GM19395 (cell line): ENCODE results near the gene ARID1B.

Source experiments
- ATAC-seq: cut with Tn5 transposase; IDR thresholded peaks from one replicate; pipeline ENCODE4 v1.9.1; 2021; ENCODE audit warnings: mild to moderate bottlenecking, moderate library complexity; ENCODE audit not compliant: unreplicated experiment

Gene ARID1B

DNA sequence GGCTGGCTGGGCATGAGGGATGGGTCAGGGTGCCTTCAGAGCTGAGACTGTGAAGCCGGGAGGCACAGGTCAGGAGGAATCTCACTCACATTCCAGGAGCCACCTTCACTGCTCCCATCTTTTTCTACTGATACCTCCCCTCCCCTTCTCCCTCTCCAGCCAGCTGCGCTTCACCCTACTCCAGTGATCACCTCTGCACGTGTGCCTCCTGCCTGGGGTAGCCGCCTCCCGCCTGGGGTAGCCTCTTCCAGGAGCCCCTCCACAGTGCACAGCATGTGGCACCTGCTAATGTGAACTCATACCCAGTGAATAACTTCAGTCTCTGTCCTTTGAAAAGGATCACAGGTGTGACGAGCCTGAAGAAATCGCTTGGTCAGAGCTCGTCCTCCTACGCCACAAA lies 313.6 kb downstream of the ARID1B start:
- no peak for ATAC-seq

DNA sequence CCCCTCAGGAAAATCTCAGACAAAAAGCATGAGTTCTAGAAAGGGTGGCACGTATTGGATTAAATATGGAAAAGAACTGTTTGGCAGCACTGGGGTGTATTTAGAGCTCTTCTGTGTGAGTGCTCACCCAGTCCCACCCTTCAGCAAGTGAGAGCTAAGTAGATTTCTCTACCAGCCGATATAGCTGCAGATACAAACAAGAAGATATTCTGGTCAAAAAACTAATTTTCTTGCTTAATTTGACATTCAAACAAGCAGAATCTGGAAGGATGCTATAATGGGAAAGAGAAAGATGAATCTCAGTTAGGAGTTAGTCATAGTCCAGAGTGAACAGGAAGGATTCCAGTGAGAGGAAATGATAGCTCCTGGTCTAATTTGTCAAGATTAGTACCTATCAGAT lies 314.1 kb downstream of the ARID1B start:
- ATAC-seq = no peak

DNA sequence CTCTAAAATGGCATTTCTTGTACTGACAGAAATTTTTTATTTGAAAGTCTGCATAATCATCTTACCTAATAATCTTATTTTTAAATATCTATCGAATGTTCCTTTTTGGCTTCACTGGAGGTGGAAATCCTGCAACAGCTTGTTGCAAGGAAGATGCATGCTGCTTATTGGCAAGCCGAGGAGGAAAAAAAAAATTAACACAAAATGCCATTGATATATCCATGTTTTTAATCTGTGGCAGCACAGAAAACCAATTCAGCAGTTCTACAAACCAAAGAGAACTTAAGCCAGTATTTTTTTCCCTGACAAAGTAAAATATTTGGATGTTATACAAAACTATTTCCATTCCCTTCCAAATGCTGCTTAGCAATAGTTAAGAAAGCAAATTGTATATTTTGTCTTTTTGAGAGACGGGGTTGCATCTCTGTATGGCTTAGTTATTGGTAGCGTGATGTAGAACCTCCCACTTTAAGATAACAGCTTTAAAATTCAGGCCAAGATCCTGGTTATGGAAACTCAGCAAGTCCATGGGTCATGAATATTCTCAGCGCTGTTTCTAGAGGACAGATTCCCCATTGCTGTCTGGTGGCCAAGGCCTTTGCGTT lies 314.8 kb downstream of the ARID1B start:
- ATAC-seq = no peak

DNA sequence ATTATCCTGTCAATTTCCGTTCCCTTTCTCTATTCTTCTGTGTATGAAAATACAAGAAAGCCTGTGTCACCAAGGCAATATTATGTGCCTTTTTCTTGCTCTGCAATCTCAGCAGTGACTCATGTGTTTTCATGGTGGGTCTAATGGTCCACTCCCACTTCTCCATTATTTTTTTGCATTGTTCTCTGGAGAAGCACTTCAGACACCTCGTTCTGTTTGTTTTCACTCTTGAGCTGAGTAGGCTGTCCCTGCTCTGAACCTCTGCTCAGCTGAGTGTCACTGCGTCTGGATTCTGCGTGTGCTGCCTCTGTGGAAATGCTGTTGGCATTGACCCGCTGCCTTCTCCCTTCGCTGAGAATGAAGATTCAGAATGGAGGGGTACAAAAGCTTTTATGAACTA lies 315.6 kb downstream of the ARID1B start:
- no peak for ATAC-seq

DNA sequence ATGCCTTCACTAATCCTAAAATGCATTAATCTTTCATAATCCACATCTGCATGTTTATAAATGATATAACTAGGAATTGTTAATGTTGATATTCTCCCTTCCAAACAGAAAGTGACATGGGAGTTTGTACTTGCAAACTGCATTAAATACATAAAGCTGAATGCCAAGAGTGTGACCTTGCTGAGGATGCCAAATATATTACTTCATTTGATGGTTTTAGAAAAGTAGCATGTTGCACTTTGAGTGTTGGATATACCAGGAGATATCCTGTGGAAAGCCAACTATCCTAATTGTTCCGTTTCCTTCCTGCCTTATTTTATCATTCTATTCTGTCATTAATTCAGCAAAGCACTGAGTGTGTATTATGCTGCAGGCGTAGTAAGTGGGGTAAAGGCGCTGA lies 316.4 kb downstream of the ARID1B start:
- no peak for ATAC-seq

DNA sequence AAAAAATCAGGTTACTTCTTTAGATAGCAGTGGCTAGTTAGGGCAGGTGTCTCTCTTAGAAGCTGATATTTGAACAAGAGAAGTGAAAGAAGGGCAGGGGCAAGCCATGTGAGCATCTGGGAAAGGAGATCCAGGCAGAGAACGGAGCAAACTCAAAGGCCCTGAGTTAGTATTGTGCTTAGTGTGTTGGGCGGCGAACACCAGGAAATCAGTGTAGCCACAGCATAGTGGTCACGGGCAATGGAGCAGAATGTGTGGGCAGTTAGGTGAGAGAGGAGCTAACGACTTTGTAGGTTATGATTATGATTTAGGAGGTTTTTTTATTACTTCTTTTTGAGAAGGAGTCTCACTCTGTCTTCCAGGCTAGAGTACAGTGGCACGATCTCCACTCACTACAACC lies 316.9 kb downstream of the ARID1B start:
- ATAC-seq = peak; percentile 76

DNA sequence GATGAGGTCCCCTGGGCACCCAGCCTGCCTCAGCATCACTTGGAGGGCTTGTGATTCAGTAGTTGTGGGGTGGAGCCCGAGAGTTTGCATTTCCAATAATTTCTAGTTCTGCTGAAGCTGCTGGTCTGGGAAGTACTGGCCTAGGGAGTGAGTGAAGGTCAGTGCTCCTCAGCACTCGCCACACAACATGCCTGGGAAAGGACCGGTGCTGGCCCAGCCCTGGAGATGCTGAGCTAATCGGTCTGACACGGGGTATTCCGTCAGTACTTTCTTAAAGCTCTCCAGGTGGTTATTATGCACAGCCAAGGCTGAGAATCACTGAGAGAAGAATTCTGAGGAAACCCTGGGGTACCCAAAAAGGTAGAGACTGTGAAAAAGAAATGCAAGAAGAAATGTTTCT lies 317.9 kb downstream of the ARID1B start:
- no peak for ATAC-seq

DNA sequence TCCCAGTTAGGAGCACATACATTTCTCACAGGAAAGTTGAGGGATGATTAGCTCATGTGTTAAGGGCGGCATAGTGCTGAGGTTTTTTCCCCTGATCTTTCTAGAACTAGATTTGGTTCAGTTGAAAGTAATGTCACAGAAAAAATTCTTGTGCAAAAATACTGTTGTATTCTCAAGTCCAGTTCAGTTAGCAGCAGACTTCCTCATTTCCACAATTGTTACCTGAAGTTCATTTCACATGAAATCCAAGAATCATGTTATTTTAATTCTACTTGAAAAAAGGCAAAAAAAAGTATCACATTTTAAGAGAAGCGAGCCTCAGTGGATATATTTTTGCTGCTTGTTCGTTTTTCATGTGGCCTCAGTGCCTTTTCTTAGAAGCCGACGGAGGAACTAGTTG lies 318.4 kb downstream of the ARID1B start:
- no peak for ATAC-seq

DNA sequence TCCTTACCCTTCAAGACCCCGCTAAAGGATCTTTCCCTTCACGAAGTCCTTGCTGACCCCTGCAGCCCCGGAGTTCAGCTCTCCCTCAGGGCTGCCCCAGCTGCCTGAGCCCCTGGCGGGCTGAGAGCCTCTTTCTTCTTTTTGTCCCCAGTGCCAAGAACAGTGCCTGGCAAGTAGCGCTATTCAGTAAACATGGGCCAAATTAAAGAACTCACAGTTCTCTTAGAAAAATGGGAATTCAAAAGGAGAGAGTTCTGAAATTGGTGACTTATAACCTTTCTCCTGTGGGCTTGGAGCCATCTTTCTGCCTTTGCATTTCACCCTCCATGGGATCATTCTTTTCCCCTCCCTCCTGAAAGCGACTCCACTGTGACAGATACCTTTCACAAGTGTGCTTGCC lies 318.9 kb downstream of the ARID1B start:
- no peak for ATAC-seq

DNA sequence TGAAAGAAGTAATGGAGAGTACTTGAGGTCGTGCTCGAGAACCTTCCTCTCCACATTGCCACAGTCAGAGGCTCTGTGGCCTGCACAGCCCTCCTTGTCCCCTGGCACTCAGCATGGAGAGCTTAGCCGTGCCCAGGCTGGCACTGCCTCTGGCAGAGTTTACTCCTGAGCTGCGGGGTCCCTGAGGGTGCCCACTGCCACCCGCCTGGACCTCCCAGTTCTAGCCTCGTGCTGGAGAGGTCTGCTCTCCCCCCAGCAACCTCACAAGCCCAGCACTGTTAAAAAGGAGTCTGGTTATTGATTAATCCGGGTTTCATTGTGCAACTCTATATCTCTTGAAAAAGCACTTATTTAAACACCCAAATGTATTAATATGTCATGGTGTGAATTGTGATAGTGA lies 319.3 kb downstream of the ARID1B start:
- ATAC-seq = no peak

DNA sequence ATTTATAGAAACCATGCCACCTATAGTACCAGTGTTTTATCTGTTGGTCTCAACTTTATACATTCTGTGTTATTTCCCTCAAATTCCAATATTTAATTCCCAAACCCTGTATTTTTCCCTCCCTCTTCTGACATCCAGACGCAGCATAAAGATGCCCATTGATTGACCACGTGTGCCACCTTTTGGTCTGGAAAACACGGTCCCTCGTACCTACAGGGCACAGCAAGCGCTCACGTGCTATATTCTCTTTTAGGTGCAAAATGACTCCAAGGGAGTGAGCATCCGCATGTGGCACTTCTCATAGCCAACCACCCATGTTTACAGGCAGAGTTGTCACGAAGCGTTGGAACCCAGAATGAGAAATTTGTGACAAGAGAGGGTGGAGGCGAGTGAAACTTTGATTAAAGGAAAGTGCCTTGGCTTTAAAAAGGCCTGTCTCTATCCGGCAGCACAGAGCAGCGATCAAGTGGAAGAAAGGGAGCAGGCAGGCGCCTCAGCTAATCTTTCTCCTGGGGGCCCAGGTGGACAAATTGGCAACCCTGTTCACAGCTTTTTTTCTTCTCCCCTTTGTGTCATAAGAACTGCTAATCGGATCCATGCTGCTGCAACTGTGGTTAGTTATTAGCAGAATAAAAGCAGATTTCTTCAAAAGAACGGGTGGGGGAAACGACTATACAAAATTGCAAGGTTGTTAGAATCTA lies 320.2 kb downstream of the ARID1B start:
- no peak for ATAC-seq

DNA sequence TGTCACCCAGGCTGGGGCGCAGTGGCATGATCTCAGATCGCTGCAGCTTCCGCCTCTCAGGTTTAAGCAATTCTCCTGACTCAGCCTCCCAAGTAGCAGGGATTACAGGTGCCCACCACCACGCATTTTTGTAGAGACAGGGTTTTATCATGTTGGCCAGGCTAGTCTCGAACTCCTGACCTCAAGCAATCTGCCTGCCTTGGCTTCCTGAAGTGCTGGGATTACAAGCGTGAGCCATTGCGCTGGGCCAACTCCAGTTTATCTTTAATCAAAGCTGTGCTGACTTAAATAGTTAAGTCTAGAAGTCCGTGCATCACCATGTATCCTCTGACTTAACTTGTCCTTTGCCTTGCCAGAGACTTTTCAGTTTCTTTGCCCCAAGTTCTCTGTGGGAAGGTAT lies 321.8 kb downstream of the ARID1B start:
- ATAC-seq = no peak

DNA sequence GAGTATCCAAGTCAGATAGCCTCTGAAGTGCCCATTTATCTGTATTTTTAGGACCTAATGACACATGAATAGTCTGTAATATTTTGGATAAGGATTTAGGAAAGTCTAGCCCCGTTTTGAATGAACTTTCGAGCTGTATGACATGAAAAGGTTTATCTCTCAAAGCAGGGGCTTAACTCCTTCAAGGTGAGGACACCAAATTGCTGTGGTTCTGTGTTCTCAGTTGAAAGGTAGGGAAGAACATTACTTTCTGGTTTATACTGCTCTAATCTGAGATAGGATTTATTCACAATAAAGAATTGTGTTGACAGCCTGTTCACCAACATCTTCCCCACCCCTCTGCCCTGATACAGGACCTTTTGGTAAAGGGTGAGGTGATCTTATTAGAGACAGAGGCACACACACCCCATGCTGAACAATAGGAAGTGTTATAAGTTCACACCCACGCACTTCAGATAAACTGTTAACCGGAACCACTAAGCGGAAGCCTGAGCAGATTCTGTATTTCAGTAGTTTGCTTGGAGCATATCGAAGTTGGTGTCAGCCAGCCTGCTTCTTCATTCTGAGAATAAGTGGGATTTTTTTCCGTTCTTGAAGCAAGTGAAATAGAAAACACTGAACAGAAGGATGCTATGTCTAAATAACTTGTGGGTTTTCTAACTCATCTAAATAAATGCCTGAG lies 322.9 kb downstream of the ARID1B start:
- peak; percentile 98 for ATAC-seq

DNA sequence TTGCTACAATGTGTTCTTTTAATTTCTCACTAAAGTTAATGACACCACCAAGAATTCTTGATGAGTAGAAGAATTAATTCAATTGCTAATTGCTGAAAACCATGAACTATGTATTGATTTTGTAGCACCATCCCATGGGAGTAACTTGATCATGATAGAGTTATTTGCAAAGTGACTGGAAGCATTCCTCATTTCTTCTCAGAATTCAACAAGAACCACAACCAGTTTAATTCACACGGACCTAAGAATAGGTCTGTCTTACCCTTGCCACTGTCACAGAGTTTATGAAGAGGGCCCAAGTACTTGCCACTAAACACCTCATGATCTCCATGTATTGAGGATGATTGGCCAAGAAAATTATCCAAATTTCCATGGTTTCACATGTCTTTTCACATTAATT lies 324.0 kb downstream of the ARID1B start:
- no peak for ATAC-seq

DNA sequence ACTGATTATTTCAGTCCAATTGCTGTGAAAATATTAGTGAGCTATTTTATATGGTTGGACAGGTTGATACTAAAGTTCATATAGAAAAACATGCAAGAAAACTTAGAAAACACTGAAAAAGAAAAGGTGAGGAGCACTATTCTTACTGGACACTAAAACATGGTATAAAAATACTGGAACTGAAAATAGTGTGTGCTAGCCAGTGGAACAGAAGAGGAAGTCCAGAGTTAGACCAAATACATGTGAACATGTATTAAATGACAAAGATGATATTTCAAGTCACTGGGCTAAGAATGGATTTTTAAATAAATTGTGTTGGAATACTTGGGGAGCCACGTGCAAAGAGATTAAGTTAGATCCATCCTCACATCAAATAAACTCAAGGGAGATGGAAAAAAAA lies 327.6 kb downstream of the ARID1B start:
- no peak for ATAC-seq

DNA sequence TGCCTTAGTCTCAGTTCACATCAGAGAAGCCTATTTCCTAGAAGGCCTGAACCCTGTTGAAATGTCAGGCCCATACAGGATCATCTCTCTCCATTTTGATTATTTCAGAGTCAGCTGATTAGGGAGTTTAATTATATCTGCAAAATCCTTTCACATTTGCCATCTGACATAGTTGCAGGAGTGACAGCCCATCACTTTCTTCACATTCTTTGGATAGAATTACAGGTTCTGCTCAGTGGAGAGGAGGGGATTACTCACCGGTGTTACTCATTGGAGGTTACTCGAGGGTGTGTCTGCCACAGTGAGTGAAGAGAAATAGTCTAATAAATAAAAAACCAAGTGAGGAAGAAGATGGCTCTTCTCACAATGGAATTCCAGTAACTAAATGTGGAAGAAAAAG lies 329.3 kb downstream of the ARID1B start:
- ATAC-seq = no peak

DNA sequence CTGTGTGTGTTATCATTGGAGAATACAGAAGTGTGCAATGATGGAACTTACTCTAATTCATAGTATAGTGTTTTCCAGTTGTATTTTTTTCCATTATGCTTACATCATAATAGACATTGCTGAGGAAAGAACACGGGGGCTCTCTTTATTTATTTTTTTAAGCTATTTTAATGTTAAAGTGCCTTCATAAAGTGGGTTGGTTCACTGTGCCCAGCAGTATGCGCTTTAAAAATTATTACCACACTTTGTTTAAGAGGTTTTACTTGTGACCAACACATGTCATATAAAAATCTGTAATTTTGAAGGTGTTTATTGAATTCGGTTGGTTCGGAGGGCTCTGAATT lies 330.4 kb downstream of the ARID1B start:
- ATAC-seq = no peak

DNA sequence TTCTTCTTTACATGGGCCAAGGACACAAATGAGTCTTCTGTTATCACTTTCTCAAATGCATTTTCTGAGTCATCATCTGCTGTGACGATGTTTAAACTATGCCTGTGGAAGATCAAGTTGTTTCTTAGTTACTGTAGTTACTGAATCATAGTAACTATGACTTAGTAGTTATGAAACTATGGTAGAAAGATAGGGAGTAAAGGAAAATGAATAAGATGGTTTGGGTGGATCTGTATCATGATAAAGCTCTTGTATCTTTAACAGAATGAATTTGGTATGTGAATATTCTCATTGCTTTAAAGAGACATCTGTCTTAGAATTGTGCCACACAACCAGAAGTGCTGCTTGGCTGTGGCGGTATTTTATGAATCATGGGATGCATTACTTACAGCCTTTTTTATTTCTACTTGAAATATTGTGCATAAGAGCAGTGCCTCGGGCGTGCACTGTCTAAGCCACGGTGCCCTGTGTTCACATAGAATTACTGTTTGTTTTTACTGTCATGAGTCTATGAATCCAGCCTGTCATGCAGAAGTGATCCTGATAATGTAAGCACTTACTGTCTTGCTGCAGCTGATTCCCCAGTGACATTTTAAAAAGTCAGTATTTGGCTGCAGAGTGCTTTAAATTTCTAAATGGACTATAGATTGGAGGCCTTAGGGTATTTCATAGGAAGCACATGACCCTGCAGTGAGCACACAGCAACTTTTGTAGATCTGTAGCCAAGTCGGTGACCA lies 330.9 kb downstream of the ARID1B start:
- no peak for ATAC-seq

DNA sequence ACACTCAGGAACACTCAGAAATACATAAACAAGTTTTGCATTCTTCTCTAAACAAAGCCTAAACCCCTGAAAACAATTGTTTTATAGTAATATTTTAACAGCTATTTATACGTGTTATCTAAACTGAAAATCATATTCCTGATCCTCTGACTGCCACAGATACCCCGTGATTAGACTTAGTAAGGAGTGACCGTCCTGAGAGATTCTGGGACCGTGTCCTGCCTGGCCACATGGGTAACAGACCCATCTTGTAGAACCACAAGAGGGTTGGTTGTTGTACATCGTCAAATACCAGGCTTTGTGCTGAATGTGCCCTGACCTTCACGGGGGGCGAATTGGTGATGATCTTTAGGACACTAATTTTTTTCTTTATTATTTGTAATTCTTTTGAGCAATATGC lies 331.7 kb downstream of the ARID1B start:
- ATAC-seq = no peak

DNA sequence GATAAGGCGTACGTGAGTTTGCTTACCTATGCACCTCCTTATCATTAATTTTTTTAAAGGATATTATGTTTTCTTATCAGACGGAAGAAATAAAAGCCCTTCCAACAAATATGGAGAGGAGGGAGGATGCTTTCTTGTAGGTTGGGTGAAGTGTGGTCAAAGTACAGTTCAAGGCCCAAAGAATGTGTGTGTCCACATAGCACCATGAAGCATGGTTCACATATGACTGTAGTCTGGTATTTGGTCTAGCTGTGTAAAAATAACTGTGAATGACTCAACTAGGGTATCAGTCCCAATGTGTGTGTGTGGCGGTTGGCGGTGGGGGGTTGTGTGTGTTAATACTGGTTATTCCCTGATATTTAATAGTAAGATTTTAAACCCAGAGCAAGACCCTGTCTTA lies 333.4 kb downstream of the ARID1B start:
- ATAC-seq = no peak

DNA sequence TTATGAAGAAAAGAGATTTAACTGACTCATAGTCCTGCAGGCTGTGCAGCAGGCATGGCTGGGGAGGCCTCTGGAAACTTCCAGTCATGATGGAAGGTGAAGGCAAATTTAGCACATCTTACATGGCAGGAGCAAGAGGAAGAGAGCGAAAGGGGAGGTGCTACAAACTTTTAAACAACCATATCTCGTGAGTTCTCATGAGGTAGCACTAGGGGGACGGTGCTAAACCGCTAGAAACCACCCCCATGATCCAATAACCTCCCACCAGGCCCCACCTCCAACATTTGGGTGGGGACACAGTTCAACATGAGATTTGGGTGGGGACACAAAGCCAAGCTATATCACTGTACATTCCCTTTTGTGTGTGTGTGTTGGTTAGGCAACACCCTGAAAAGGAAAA lies 336.2 kb downstream of the ARID1B start:
- ATAC-seq = no peak

DNA sequence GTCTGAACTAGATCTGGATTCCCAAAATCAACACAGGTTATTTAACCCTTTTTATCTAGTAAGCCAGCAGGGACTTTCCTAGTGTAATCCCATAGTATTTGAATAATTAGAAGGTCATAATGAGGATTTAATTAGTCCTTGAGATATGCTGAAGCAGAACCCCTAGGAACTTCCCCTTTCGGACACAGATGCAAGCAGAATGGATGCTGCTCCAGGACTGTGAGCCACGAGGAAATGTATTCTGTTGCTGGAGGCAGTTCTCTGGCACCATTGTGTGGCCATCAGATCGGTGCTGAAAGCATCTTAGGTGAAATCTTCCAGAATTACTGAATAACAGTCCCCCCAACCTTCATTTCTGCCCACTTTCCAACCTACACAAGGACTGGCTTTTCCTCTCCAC lies 339.2 kb downstream of the ARID1B start:
- ATAC-seq = no peak
